Common myeloid progenitor, CD34-positive (primary cell): Measurements from ENCODE around the gene DDX3X.
A peak's percentile ranks its signal among the peaks of the same experiment; 100 is the strongest.
"Not testable (repeated sequence)": the region's sequence is repeated elsewhere in the genome, so short reads cannot be mapped to it uniquely, and the experiment has no call there.

ENCODE experiments used
- CTCF ChIA-PET: fragments of 350-600 bp; sonication (Branson Sonifier 250); formaldehyde crosslinking; loops from one replicate; lab custom pipeline; 2021; ENCODE audit warnings: antibody characterized with exemption; lab: Charles Lee
- POLR2A ChIA-PET: fragments of 350-600 bp; sonication (Branson Sonifier 250); formaldehyde crosslinking; loops from one replicate; lab custom pipeline; 2021; ENCODE audit warnings: antibody characterized with exemption; lab: Charles Lee
- DNase-seq, 3 donors: peaks; one replicate each; pipeline versions ENCODE4 v3.0.0 to v3.0.0-alpha.2; 2013
- H3K27ac ChIP-seq, 2 experiments: 1 replicate in 1 of 2; 2 replicates in 1 of 2; pipeline ENCODE4 v1.7.0; 2013; ENCODE audit warnings: inconsistent platforms in 2 of 2, low read length in 2 of 2, mild to moderate bottlenecking in 2 of 2, low read depth in 1 of 2, moderate library complexity in 1 of 2; ENCODE audit not compliant: severe bottlenecking in 2 of 2, insufficient read depth in 1 of 2, poor library complexity in 1 of 2
- H3K27me3 ChIP-seq, 5 experiments: replicated peaks in 2 of 5; 1 replicate in 3 of 5; 2 replicates in 2 of 5; pipeline versions ENCODE4 v1.6.1 to v1.7.0; 2013; ENCODE audit warnings: low read length in 4 of 5, mild to moderate bottlenecking in 2 of 5, moderate library complexity in 2 of 5, inconsistent platforms in 1 of 5; ENCODE audit not compliant: insufficient read depth in 5 of 5, control insufficient read depth in 4 of 5
- H3K36me3 ChIP-seq, 4 experiments: 1 replicate in 2 of 4; 2 replicates in 2 of 4; pipeline versions ENCODE4 v1.6.1 to v1.7.0; 2013; ENCODE audit warnings: low read length in 3 of 4, control low read depth in 1 of 4, mild to moderate bottlenecking in 1 of 4; ENCODE audit not compliant: control insufficient read depth in 4 of 4, insufficient read depth in 4 of 4
- H3K4me1 ChIP-seq, 4 experiments: 1 replicate in 3 of 4; 2 replicates in 1 of 4; pipeline versions ENCODE4 v1.6.1 to v1.7.1; 2013; ENCODE audit warnings: low read length in 3 of 4, mild to moderate bottlenecking in 3 of 4, control low read depth in 1 of 4, inconsistent platforms in 1 of 4, moderate library complexity in 1 of 4; ENCODE audit not compliant: control insufficient read depth in 4 of 4, insufficient read depth in 4 of 4; ENCODE audit errors: control extremely low read depth in 1 of 4
- H3K4me3 ChIP-seq, 7 experiments: 1 replicate in 4 of 7; 2 replicates in 3 of 7; pipeline versions ENCODE4 v1.5.1 to v1.7.0; 2013; ENCODE audit warnings: mild to moderate bottlenecking in 7 of 7, low read length in 6 of 7, moderate library complexity in 6 of 7, inconsistent platforms in 2 of 7, low read depth in 2 of 7, control low read depth in 1 of 7; ENCODE audit not compliant: insufficient read depth in 4 of 7, control insufficient read depth in 1 of 7; ENCODE audit errors: extremely low read depth in 1 of 7
- H3K9me3 ChIP-seq, 5 experiments: 1 replicate in 4 of 5; 2 replicates in 1 of 5; pipeline versions ENCODE4 v1.6.1 to v1.7.1; 2013; ENCODE audit warnings: low read length in 4 of 5, mild to moderate bottlenecking in 2 of 5, inconsistent platforms in 1 of 5, low read depth in 1 of 5, moderate library complexity in 1 of 5; ENCODE audit not compliant: control insufficient read depth in 4 of 5, insufficient read depth in 2 of 5; ENCODE audit errors: control extremely low read depth in 1 of 5
- WGBS: methylation state at CpG from one replicate; pipeline ENCODE4 v1.1.5; 2013; ENCODE audit not compliant: insufficient coverage; 5-methylcytosine and 5-hydroxymethylcytosine counted together

Gene DDX3X

DNA sequence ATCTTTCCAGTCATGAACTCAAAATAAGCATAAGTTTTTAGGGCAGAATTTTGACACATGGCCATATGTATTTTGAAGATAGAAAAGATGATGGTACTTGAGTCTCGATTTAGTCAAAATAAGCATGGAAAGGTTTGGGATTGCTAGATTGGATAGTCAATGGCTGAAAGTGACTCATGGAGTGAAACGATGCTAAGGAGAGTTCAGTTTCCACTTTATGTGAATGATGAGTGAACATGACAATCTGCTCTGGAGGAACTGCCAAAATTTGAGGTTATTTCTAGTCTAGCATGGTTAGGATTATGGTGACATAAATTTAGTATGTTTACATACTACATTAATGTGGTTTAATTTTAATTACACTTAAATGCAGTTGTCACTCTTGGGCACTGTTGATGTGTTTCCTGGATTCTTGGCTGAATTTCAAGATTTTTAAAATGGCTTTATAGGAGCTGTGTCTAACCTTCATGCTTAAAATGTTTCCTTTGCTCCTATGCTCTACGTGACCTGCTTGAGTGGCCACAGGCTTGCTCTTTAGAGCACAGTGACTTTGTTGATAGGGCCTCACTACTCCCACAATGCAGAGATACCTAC, 17.1 kb downstream of the DDX3X start:
- peak in 2 of 3 donors; percentile 48 to 54 for DNase-seq
- no peaks in the 10 kb centered on the region for H3K27me3 ChIP-seq
- peaks cover 0 to 7% (median 0%) of the 10 kb centered on the region in 4 experiments for H3K4me1 ChIP-seq
- 96% methylated on average over 2 of the region's 3 CpGs for WGBS
- POLR2A ChIA-PET = interaction anchor here (0.7 kb wide), 1 partner anchor 9 kb away, joined by 4 read pairs; no protein-coding TSS in a partner anchor
- H3K4me3 ChIP-seq = no peak overlapping the region
- no peak overlapping the region for H3K27ac ChIP-seq
- H3K36me3 ChIP-seq = peaks cover 4 to 35% (median 30%) of the 10 kb centered on the region in 4 experiments
- no peaks in the 10 kb centered on the region for H3K9me3 ChIP-seq
- CTCF ChIA-PET = no interaction called here

DNA sequence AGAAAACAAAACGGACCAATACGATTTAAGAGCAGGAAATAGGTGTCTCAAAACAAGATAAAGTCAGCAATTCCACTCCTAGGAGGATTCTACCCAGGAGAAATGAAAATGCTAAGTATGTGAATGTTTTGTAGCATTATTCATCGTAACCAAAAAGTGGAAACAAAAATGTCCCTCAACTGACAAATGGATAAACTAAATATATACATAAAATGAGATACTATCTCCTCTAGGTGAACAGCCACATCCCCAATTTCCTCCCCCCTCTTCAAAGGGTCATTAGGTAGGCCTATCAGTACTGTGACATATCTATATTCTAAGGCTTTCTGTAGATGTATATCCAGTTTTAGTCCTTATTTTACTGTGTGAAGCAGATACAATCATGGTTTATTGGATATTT, 18.0 kb downstream of the DDX3X start:
- no peak overlapping the region for H3K4me3 ChIP-seq
- ChIA-PET POLR2A (interaction anchor here (0.7 kb wide), 1 partner anchor 8 kb away, joined by 4 read pairs; no protein-coding TSS in a partner anchor), CTCF (no interaction called here)
- 42% methylated on average over 2 of the region's 3 CpGs for WGBS
- no peaks in the 10 kb centered on the region for H3K9me3 ChIP-seq
- H3K27ac ChIP-seq = no peak overlapping the region
- no peaks in the 10 kb centered on the region for H3K27me3 ChIP-seq
- peak in 2 of 3 donors; percentile 40 to 51 for DNase-seq
- H3K36me3 ChIP-seq = peaks cover 2 to 26% (median 22%) of the 10 kb centered on the region in 4 experiments
- H3K4me1 ChIP-seq = peaks cover 0 to 7% (median 0%) of the 10 kb centered on the region in 4 experiments

DNA sequence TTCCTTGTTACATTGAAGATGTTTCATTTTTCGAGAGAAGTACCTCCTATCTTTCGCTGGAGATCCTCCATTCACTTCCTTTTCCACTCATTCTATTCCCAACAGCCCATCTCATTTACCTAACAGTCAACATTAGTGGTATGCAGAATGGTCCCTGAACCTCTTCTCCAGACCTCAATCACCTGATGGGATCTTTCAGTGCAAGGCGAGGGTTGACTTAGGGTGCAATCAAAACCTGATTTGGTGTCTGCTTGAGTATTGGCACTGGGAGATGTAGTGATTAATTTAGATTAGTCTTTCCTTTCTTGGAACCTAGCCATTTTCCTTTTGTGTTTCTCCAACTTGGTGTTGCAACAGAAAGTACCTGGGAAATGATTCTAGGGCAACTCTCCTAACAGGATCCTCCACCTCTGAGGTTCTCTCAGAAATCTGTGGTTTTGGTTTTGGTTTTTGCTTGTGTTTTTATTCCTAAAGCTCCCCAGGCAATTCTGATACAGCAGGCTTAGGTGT, 18.4 kb downstream of the DDX3X start:
- 76% methylated on average over 2 of the region's 3 CpGs for WGBS

DNA sequence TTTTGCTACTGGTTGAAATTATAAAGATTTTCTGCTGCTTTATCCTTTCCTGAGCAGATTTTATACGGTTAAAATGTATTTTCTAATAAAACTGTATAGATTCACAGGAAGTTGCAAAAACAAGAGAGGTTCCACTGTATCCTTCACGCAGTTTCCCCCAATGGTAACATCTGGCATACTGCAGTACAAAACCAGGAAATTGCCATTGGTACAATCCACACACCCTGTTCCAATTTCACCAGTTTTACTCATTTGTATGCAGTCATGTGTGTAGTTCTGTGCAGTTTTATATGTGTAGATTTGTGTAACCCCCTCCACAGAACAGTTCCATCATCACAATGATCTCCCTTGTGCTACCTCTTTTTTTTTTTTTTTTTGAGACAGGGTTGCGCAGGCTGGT, 20.0 kb downstream of the DDX3X start:
- Histone ChIP-seq H3K9me3 (no peaks in the 10 kb centered on the region), H3K36me3 (peaks cover 2 to 8% (median 4%) of the 10 kb centered on the region in 4 experiments), H3K27ac (no peak overlapping the region), H3K27me3 (no peaks in the 10 kb centered on the region), H3K4me1 (peaks cover 0 to 7% (median 0%) of the 10 kb centered on the region in 4 experiments), H3K4me3 (no peak overlapping the region)
- CTCF ChIA-PET = no interaction called here
- peak in 2 of 3 donors; percentile 55 to 56 for DNase-seq
- WGBS = no CpG with 5 or more reads among the region's 3 CpGs
- POLR2A ChIA-PET = no interaction called here

More for the DNA sequence above, 18.4 kb downstream of the DDX3X start:
- peaks cover 2 to 22% (median 18%) of the 10 kb centered on the region in 4 experiments for H3K36me3 ChIP-seq
- peak in 1 of 3 donors; percentile 52 for DNase-seq
- H3K4me1 ChIP-seq = peaks cover 0 to 7% (median 0%) of the 10 kb centered on the region in 4 experiments
- H3K4me3 ChIP-seq = no peak overlapping the region
- H3K27ac ChIP-seq = no peak overlapping the region
- ChIA-PET POLR2A (no interaction called here), CTCF (interaction anchor here (0.9 kb wide), 1 partner anchor 31 kb away, joined by 3 read pairs; no protein-coding TSS in a partner anchor)
- H3K9me3 ChIP-seq = no peaks in the 10 kb centered on the region
- no peaks in the 10 kb centered on the region for H3K27me3 ChIP-seq

DNA sequence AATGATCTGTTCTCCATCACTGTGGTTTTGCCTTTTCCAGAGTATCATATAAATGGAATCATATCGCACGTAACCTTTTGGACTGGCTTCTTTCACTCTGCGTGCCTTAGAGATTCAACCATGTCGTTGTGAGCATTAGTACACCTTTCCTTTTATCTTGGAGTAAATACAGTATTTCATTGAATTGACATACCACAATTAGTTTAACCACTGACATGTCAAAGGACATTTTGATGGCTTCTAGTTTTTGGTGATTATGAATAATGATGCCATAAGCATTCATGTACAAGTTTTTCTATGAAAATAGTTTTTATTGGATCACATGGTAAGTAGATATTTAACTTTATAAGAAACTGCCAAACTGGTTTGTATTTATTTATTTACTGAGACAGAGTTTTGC, 35.2 kb downstream of the DDX3X start:
- Histone ChIP-seq H3K27me3 (peaks cover 0 to 9% (median 0%) of the 10 kb centered on the region in 5 experiments), H3K4me3 (no peak overlapping the region), H3K4me1 (no peaks in the 10 kb centered on the region), H3K9me3 (no peaks in the 10 kb centered on the region), H3K36me3 (no peaks in the 10 kb centered on the region), H3K27ac (no peak overlapping the region)
- DNase-seq = no peak
- POLR2A ChIA-PET = no interaction called here
- CTCF ChIA-PET = no interaction called here
- WGBS = 100% methylated on average over 1 of the region's 4 CpGs

DNA sequence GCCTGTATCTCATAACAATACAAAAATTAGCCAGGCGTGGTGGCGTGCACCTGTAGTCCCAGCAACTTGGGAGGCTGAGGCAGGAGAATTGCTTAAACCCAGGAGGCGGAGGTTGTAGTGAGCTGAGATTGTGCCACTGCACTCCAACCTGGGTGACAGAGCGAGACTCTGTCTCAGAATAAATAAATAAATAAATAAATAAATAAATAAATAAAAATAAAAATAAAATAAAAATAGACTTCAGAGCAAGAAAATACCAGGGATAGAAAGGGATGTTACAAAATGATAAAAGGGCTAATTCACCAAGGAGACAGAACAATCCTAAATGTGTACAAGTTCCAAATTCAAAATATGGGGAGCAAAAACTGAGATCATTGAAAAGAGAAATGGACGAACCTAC, 37.6 kb downstream of the DDX3X start:
- WGBS = no CpG with 5 or more reads among the region's 5 CpGs
- H3K9me3 ChIP-seq, DNase-seq, CTCF ChIA-PET, H3K36me3 ChIP-seq, H3K4me3 ChIP-seq, H3K4me1 ChIP-seq, H3K27ac ChIP-seq: not testable (repeated sequence)
- H3K27me3 ChIP-seq = peaks cover 0 to 16% (median 0%) of the 10 kb centered on the region in 5 experiments
- POLR2A ChIA-PET = interaction anchor here (0.6 kb wide), 1 partner anchor 171 kb away, joined by 3 read pairs; no protein-coding TSS in a partner anchor

DNA sequence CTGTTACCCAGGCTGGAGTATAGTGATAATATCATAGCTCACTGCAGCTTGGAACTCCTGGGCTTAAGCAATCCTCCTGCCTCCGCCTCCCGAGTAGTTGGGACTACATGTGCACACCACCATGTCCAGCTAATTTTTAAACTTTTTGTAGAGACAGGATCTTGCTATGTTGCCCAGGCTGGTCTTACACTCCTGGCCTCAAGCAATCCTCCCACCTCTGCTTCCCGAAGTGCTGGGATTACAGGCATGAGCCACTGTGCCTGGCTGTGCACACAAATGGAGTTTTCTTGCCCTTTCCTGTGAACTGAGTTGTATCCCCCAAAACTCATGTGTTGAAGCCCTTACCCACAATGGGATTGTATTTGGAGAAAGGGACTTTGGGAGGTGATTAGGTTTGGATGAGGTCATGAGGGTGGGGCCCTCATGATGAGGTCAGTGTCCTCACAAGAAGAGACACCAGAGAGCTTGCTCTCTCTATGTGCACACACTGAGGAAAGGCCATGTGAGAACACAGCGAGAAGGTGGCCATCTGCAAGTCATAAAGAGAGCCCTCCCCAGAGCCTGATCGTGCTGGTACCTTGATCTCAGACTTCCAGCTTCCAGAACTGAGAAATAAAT, 40.1 kb downstream of the DDX3X start:
- Histone ChIP-seq H3K27ac (no peak overlapping the region), H3K4me3 (no peak overlapping the region), H3K4me1 (no peaks in the 10 kb centered on the region), H3K9me3 (peaks cover 0 to 3% (median 0%) of the 10 kb centered on the region in 5 experiments), H3K36me3 (no peaks in the 10 kb centered on the region), H3K27me3 (peaks cover 0 to 18% (median 0%) of the 10 kb centered on the region in 5 experiments)
- ChIA-PET CTCF (no interaction called here), POLR2A (no interaction called here)
- DNase-seq = no peak
- WGBS = 87% methylated on average over 4 of the region's 5 CpGs
